ENCODE data around the gene SORL1. TPM values are rescaled to one million over a fixed set of nuclear protein-coding genes. Genes with fewer than 3 reads are reported as not detected.

Gene SORL1
- total and polyA plus RNA-seq, 2 of the 8 experiments (the other 6 are each of a cell fraction or from before 2014, with no cell fraction given), result 38.1 to 65.5 TPM

GRCh38 chr11:121564948-121565684 is 113.0 kb downstream of the SORL1 start:
- Histone ChIP-seq H2BK5ac (ENCODE audit: low read depth, low read length) (no peak overlapping the region), H2AFZ (ENCODE audit: low read length) (no peak overlapping the region), H3K9me3 (ENCODE audit: insufficient read depth in 2 of 2, low read depth in 1 of 2, low read length in 1 of 2) (no peaks in the 10 kb centered on the region), H3K23ac (ENCODE audit: insufficient read length) (no peak overlapping the region), H2AK5ac (ENCODE audit: low read depth, low read length) (no peak overlapping the region), H3K79me2 (ENCODE audit: control insufficient read depth in 1 of 2, insufficient read depth in 2 of 2, low read length in 2 of 2) (no peaks in the 10 kb centered on the region), H2BK12ac (ENCODE audit: low read depth, low read length) (no peak overlapping the region), H2BK20ac (ENCODE audit: low read length) (no peak overlapping the region), H3K79me1 (ENCODE audit: low read depth, low read length) (no peaks in the 10 kb centered on the region; the same call in 1 of the 2 replicates), H3K36me3 (ENCODE audit: control insufficient read depth in 2 of 4, insufficient read depth in 4 of 4, low read length in 3 of 4) (peaks cover 3 to 22% (median 16%) of the 10 kb centered on the region in 4 experiments; a peak in 7 of 8 replicates), H2BK15ac (ENCODE audit: low read length) (no peak overlapping the region), H4K91ac (replicated peaks; ENCODE audit: insufficient read length, low read length) (no peak overlapping the region), H3K27me3 (replicated peaks in 1 of 4; ENCODE audit: control insufficient read depth in 3 of 4, extremely low read depth in 1 of 4, insufficient read depth in 3 of 4, low read length in 3 of 4) (no peaks in the 10 kb centered on the region), H4K8ac (ENCODE audit: extremely low read depth, insufficient read depth, low read length) (no peak overlapping the region), H3K9ac (replicated peaks in 1 of 4; ENCODE audit: extremely low read depth in 1 of 4, low read depth in 3 of 4, low read length in 3 of 4) (no peak overlapping the region), H3K4ac (replicated peaks; ENCODE audit: insufficient read length, low read depth, low read length) (no peak overlapping the region), H3K14ac (ENCODE audit: insufficient read length) (no peak overlapping the region), H4K20me1 (replicated peaks in 1 of 2; ENCODE audit: control insufficient read depth in 1 of 2, insufficient read depth in 2 of 2, low read length in 2 of 2) (no peaks in the 10 kb centered on the region), H4K5ac (ENCODE audit: insufficient read length, low read depth, low read length) (no peak overlapping the region), H3K56ac (replicated peaks; ENCODE audit: insufficient read length, low read depth, low read length) (no peak overlapping the region), H3K18ac (ENCODE audit: extremely low read depth, low read length) (no peak overlapping the region), H3K4me1 (replicated peaks in 1 of 4; ENCODE audit: control insufficient read depth in 3 of 4, insufficient read depth in 4 of 4, low read length in 3 of 4) (peaks cover 0 to 5% (median 2%) of the 10 kb centered on the region in 4 experiments; a peak in 2 of 7 replicates), H3K23me2 (ENCODE audit: low read depth, low read length) (no peaks in the 10 kb centered on the region), H3K4me2 (ENCODE audit: insufficient read depth in 1 of 2, low read depth in 2 of 2, low read length in 2 of 2) (no peak overlapping the region), H2BK120ac (replicated peaks; ENCODE audit: low read depth, low read length) (no peak overlapping the region), H3K27ac (ENCODE audit: low read depth, low read length) (no peak overlapping the region), H3K4me3 (ENCODE audit: extremely low read depth in 1 of 4, insufficient read depth in 2 of 4, low read depth in 3 of 4, low read length in 4 of 4) (no peak overlapping the region)
- WGBS, 2 experiments (ENCODE audit: extremely low coverage in 1 of 2, insufficient coverage in 1 of 2, insufficient read length in 1 of 2, insufficient replicate concordance in 2 of 2, low coverage in 1 of 2, low lambda C conversion rate in 2 of 2, missing lambda C conversion rate in 1 of 2), result 95% methylated on average over 5 of the region's 5 CpGs; no CpG with 5 or more reads in 1 of the 2 experiments
- POLR2A ChIA-PET (ENCODE audit: partially characterized antibody), result no interaction called here
- CTCF ChIA-PET (ENCODE audit: partially characterized antibody), result interaction anchor here (0.9 to 2.0 kb wide), 5 partner anchors 9 to 46 kb away, joined by 3 to 6 read pairs (median 3); no protein-coding TSS in a partner anchor
- TF ChIP-seq EP300 (IDR thresholded peaks at IDR 0.05; ENCODE audit: borderline replicate concordance in 1 of 2, low read depth in 2 of 2, low read length in 2 of 2) (no peak), ASH2L (IDR thresholded peaks at IDR 0.05; ENCODE audit: low read length) (no peak), CTBP2 (IDR thresholded peaks at IDR 0.05; ENCODE audit: borderline replicate concordance, insufficient read depth, insufficient read length, low read length) (no peak), PHF8 (conservative IDR thresholded peaks at IDR 0.05; ENCODE audit: low read depth, low read length) (no peak), YY1 (IDR thresholded peaks at IDR 0.05; ENCODE audit: low read depth, low read length) (no peak), HDAC6 (IDR thresholded peaks at IDR 0.05; ENCODE audit: low read depth, low read length) (no peak), CBX5 (IDR thresholded peaks at IDR 0.05; ENCODE audit: low read depth, low read length) (no peak), SUZ12 (IDR thresholded peaks at IDR 0.05; ENCODE audit: low read length) (no peak)
- FAIRE-seq, result no peak
- DNase-seq (ENCODE audit: low read depth in 1 of 2, low spot score in 2 of 2), result no peak

Data from H1 (cell line).